HepG2 (cell line): Measurements from ENCODE around the gene RBCK1. TPM values are rescaled to one million over a fixed set of nuclear protein-coding genes. Genes with fewer than 3 reads are reported as not detected.

ENCODE experiments used
- HMGXB3 ChIP-seq: sonication (generic); formaldehyde crosslinking; IDR thresholded peaks from 2 replicates; pipeline ENCODE4 v1.4.0; 2020; ENCODE audit warnings: missing genetic modification reagents, borderline replicate concordance
- LRRFIP1 ChIP-seq: sonication (generic); formaldehyde crosslinking; conservative IDR thresholded peaks from 2 replicates; pipeline ENCODE4 v1.4.0; 2020; ENCODE audit warnings: missing genetic modification reagents
- MBD4 ChIP-seq: IDR thresholded peaks from 2 replicates; pipeline ENCODE4 v1.6.1; 2012; ENCODE audit warnings: low read length, inconsistent platforms, borderline replicate concordance
- MIXL1 ChIP-seq: IDR thresholded peaks from 2 replicates; pipeline ENCODE4 v1.6.1; 2016
- ZKSCAN1 ChIP-seq: fragments of 150-350 bp; IDR thresholded peaks from 2 replicates; pipeline ENCODE4 v1.6.1; 2014; ENCODE audit warnings: low read length
- ZNF10 ChIP-seq: sonication (generic); formaldehyde crosslinking; IDR thresholded peaks from 2 replicates; pipeline ENCODE4 v1.4.0; 2020; ENCODE audit warnings: mild to moderate bottlenecking, low read depth, missing genetic modification reagents, borderline replicate concordance
- ZNF232 ChIP-seq: sonication (generic); formaldehyde crosslinking; IDR thresholded peaks from 2 replicates; pipeline ENCODE4 v1.4.0; 2020; ENCODE audit warnings: missing genetic modification reagents, borderline replicate concordance
- ZNF574 ChIP-seq: sonication (generic); formaldehyde crosslinking; IDR thresholded peaks from 2 replicates; pipeline ENCODE4 v1.4.0; 2020; ENCODE audit warnings: missing genetic modification reagents
- ZNF576 ChIP-seq: sonication (generic); formaldehyde crosslinking; IDR thresholded peaks from 2 replicates; pipeline ENCODE4 v1.4.0; 2020; ENCODE audit warnings: mild to moderate bottlenecking, missing genetic modification reagents
- ZNF609 ChIP-seq: sonication (generic); formaldehyde crosslinking; IDR thresholded peaks from 2 replicates; pipeline ENCODE4 v1.4.0; 2020; ENCODE audit warnings: mild to moderate bottlenecking, missing genetic modification reagents, borderline replicate concordance
- ZNF792 ChIP-seq: IDR thresholded peaks from 2 replicates; pipeline ENCODE4 v1.6.1; 2016
- polyA plus RNA-seq, 8 experiments: library from polyadenylated mRNA; depleted of rRNA in 3 of 8; stranded (reverse) in 7 of 8; unstranded in 1 of 8; fragments of >200 nt; fragmentation: Illumina TruSeq in 4 of 8; extraction: Trizol in 4 of 8; gene quantifications; 2 replicates each; pipeline versions ENCODE4 v1.2.1 to v1.2.3, GENCODE V29; 2011 to 2016; ENCODE audit warnings: low read depth in 4 of 8, missing spikeins in 1 of 8, mixed read lengths in 1 of 8; ENCODE audit not compliant: insufficient read depth in 1 of 8
- total RNA-seq, 5 experiments: library from RNA; depleted of rRNA; stranded (reverse); fragments of >200 nt; fragmentation: Illumina TruSeq; extraction: Trizol; gene quantifications; 2 replicates each; pipeline ENCODE4 v1.2.3, GENCODE V29; 2016; ENCODE audit warnings: low read depth in 1 of 5

RBCK1 gene
- total and polyA plus RNA-seq, 2 of the 13 experiments (the other 11 are each of a cell fraction or from before 2014, with no cell fraction given): 149 to 215 TPM

GRCh38 chr20:478010-478948 is 70.2 kb downstream of the RBCK1 start (continued):
- TF ChIP-seq ZNF232 (CRISPR knock-in tag) (no peak), ZKSCAN1 (no peak), ZNF10 (CRISPR knock-in tag) (no peak), HMGXB3 (CRISPR knock-in tag) (no peak), MIXL1 (0 out of 2 replicates have a peak, but pooled peaks have one; percentile 30), LRRFIP1 (no peak), MBD4 (no peak), ZNF609 (CRISPR knock-in tag) (no peak), ZNF574 (CRISPR knock-in tag) (no peak), ZNF576 (no peak), ZNF792 (CRISPR knock-in tag) (no peak)
